ENCODE results near the gene ZFYVE26.
"Not testable (repeated sequence)": the region's sequence is repeated elsewhere in the genome, so short reads cannot be mapped to it uniquely, and the experiment has no call there.

ZFYVE26 gene

GRCh38 chr14:67722293-67722692, 94.1 kb downstream of the ZFYVE26 start:
- H3K4me1 ChIP-seq (ENCODE audit: insufficient read depth, low read length) = no peaks in the 10 kb centered on the region
- H3K9me3 ChIP-seq (ENCODE audit: control insufficient read depth, insufficient read depth, low read length) = no peaks in the 10 kb centered on the region
- H3K9ac ChIP-seq (ENCODE audit: low read depth, low read length) = peak overlapping the region; percentile 7; the same call in 1 of the 2 replicates
- H3K36me3 ChIP-seq (ENCODE audit: insufficient read depth, low read length) = no peaks in the 10 kb centered on the region

DNA sequence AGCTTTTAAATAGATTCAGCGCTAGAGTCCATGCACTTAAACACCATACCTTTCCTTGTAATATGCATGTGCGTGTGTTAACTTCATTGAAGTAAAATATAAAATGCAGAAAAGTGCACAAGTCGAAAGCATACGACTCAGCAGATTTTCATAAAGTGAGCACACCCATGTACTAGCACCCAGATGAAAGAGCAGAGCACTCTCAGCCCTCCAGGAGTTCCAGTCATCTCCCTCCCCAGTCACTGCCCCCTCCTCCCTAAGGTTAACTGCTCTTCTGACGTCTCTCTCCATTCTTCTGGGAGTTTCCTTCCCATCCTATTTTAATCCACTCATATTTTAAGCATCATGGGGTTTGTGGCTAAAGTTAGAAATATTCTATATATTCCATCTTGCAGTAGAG, 94.5 kb downstream of the ZFYVE26 start:
- Histone ChIP-seq H3K9me3 (ENCODE audit: control insufficient read depth, insufficient read depth, low read length) (no peaks in the 10 kb centered on the region), H3K36me3 (ENCODE audit: insufficient read depth, low read length) (no peaks in the 10 kb centered on the region), H3K9ac (ENCODE audit: low read depth, low read length) (no peak overlapping the region; the same call in 1 of the 2 replicates), H3K4me1 (ENCODE audit: insufficient read depth, low read length) (no peaks in the 10 kb centered on the region)

GRCh38 chr14:67719866-67720265, 96.5 kb downstream of the ZFYVE26 start:
- Histone ChIP-seq H3K36me3 (ENCODE audit: insufficient read depth, low read length) (no peaks in the 10 kb centered on the region), H3K4me1 (ENCODE audit: insufficient read depth, low read length) (no peaks in the 10 kb centered on the region), H3K9me3 (ENCODE audit: control insufficient read depth, insufficient read depth, low read length) (no peaks in the 10 kb centered on the region), H3K9ac (ENCODE audit: low read depth, low read length) (no peak overlapping the region)

GRCh38 chr14:67719385-67719784, 97.0 kb downstream of the ZFYVE26 start:
- not testable (repeated sequence) for H3K9ac ChIP-seq (ENCODE audit: low read depth, low read length); H3K4me1 ChIP-seq (ENCODE audit: insufficient read depth, low read length); H3K36me3 ChIP-seq (ENCODE audit: insufficient read depth, low read length); H3K9me3 ChIP-seq (ENCODE audit: control insufficient read depth, insufficient read depth, low read length)

DNA sequence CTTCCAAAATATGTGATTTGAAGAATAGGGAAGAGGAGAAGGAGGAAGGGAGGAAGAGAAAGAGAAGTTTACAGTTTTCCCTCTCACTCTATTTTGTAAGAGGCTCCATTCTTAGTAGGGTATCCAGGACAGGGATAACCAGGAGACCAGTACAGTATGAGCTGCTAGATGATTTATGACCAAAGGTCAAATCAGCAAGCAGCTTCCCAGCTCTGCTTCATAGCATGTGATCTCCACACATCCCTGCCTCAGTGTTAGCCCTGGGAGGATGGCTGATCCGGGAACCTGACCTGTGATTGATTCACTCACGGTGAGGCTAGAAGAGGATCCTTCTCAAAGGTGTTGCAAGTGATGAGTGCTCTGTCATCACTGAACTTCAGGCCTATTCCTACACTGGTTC, 98.1 kb downstream of the ZFYVE26 start:
- H3K36me3 ChIP-seq (ENCODE audit: insufficient read depth, low read length) = no peaks in the 10 kb centered on the region
- no peaks in the 10 kb centered on the region for H3K4me1 ChIP-seq (ENCODE audit: insufficient read depth, low read length)
- no peaks in the 10 kb centered on the region for H3K9me3 ChIP-seq (ENCODE audit: control insufficient read depth, insufficient read depth, low read length)
- no peak overlapping the region for H3K9ac ChIP-seq (ENCODE audit: low read depth, low read length)

- H3K9ac ChIP-seq (ENCODE audit: low read depth, low read length) = no peak overlapping the region
- no peaks in the 10 kb centered on the region for H3K36me3 ChIP-seq (ENCODE audit: insufficient read depth, low read length)
- peaks cover 2% of the 10 kb centered on the region; the same call in 1 of the 2 replicates for H3K9me3 ChIP-seq (ENCODE audit: control insufficient read depth, insufficient read depth, low read length)
- no peaks in the 10 kb centered on the region for H3K4me1 ChIP-seq (ENCODE audit: insufficient read depth, low read length)
Measured at GRCh38 chr14:67717048-67717447, 99.3 kb downstream of the ZFYVE26 start.

DNA sequence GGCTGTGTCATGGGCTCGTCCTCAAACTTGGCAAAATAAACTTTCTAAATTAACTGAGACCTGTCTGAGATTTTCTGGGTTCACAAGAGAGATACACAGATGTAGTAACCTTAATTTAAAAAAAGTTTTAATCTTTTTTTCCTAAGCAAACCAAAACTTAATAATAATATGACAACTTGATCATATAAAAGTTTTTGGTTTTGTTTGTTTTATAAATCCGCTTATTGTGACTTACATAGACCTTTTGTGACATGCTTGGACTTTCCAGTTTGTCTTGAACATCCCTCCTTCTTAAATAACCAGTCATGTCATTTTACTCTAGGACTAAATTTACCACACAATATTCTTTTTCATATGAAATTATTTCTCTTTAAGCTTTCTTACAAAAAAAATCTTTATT, 106.2 kb downstream of the ZFYVE26 start:
- peaks cover 19% of the 10 kb centered on the region for H3K9me3 ChIP-seq (ENCODE audit: control insufficient read depth, insufficient read depth, low read length)
- no peaks in the 10 kb centered on the region for H3K36me3 ChIP-seq (ENCODE audit: insufficient read depth, low read length)
- H3K9ac ChIP-seq (ENCODE audit: low read depth, low read length) = no peak overlapping the region
- H3K4me1 ChIP-seq (ENCODE audit: insufficient read depth, low read length) = no peaks in the 10 kb centered on the region

DNA sequence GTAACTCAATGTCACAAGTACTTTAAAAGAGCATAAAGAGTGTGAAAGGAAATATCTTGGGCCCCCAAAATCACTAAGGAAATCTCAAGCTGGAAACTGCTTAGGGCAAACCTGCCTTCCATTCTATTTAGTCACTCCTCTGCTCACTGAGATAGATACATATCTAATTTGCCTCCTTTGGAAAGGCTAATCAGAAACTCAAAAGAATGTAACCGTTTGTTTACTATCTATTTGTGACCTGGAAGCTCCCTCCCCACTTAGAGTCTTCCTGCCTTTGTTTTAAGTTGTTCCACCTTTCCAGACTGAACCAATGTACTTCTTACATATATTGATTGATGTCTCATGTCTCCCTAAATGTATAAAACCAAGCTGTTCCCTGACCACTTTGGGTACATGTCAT, 106.6 kb downstream of the ZFYVE26 start:
- not testable (repeated sequence) for H3K36me3 ChIP-seq (ENCODE audit: insufficient read depth, low read length); H3K9ac ChIP-seq (ENCODE audit: low read depth, low read length); H3K4me1 ChIP-seq (ENCODE audit: insufficient read depth, low read length)
- H3K9me3 ChIP-seq (ENCODE audit: control insufficient read depth, insufficient read depth, low read length) = peaks cover 19% of the 10 kb centered on the region

- peaks cover 19% of the 10 kb centered on the region for H3K9me3 ChIP-seq (ENCODE audit: control insufficient read depth, insufficient read depth, low read length)
- H3K9ac ChIP-seq (ENCODE audit: low read depth, low read length); H3K36me3 ChIP-seq (ENCODE audit: insufficient read depth, low read length); H3K4me1 ChIP-seq (ENCODE audit: insufficient read depth, low read length): not testable (repeated sequence)
Measured at GRCh38 chr14:67709346-67709745, 107.0 kb downstream of the ZFYVE26 start.

DNA sequence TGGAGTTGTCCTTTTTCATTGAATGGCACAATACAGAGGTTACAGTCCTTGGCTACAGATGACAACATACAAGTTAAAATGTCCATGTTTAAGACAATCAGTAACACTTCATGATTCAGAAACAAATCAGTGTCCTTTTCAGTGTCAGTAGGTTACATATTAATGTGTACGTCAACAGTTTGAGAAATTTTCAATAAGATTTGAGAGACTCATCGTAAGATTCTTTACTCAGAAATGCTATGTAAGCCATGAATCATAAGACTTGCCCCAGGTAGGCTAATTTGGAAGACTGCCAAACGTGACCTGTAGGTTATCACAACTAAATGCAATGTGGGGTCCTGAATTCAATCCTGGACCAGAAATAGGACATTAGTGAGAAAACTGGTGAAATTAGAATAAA, 111.2 kb downstream of the ZFYVE26 start:
- H3K4me1 ChIP-seq (ENCODE audit: insufficient read depth, low read length) = no peaks in the 10 kb centered on the region
- H3K36me3 ChIP-seq (ENCODE audit: insufficient read depth, low read length) = no peaks in the 10 kb centered on the region
- H3K9me3 ChIP-seq (ENCODE audit: control insufficient read depth, insufficient read depth, low read length) = peaks cover 14% of the 10 kb centered on the region
- no peak overlapping the region for H3K9ac ChIP-seq (ENCODE audit: low read depth, low read length)

DNA sequence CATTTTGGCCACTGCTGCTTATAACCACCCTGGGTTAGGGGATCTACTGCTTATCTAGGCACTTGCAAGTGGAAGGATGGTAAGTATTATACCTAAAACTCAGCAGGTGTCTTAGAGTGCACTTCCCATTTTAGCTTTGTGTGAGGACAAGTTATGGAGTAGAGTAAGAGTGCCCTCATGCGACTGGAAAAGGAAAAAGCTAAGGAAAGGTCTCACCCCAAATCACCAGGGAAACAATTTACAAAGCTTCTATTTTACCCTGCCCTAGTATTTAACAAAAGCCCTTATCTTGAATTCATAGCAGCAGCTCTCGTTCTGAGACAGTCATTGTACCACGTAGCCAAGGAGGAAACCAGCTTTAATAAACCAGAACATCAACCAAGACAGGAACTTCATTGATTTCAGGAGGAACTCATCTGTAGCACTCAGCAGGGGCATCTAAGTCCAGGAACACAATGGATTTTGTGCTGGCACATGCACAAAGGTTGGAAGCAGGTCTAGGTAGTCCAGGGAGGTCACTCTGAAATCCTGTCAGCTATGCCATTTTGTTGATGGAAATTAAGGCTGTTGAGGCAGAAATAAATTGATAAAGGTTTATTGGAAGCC, 111.8 kb downstream of the ZFYVE26 start:
- Histone ChIP-seq H3K4me1 (ENCODE audit: insufficient read depth, low read length) (no peaks in the 10 kb centered on the region), H3K9me3 (ENCODE audit: control insufficient read depth, insufficient read depth, low read length) (peaks cover 11% of the 10 kb centered on the region; the same call in 1 of the 2 replicates), H3K36me3 (ENCODE audit: insufficient read depth, low read length) (no peaks in the 10 kb centered on the region), H3K9ac (ENCODE audit: low read depth, low read length) (no peak overlapping the region)

- H3K9ac ChIP-seq (ENCODE audit: low read depth, low read length) = no peak overlapping the region
- no peaks in the 10 kb centered on the region for H3K4me1 ChIP-seq (ENCODE audit: insufficient read depth, low read length)
- no peaks in the 10 kb centered on the region for H3K36me3 ChIP-seq (ENCODE audit: insufficient read depth, low read length)
- H3K9me3 ChIP-seq (ENCODE audit: control insufficient read depth, insufficient read depth, low read length) = peaks cover 7% of the 10 kb centered on the region; the same call in 1 of the 2 replicates
Measured at GRCh38 chr14:67703997-67704396, 112.4 kb downstream of the ZFYVE26 start.

- not testable (repeated sequence) for H3K4me1 ChIP-seq (ENCODE audit: insufficient read depth, low read length); H3K36me3 ChIP-seq (ENCODE audit: insufficient read depth, low read length); H3K9ac ChIP-seq (ENCODE audit: low read depth, low read length); H3K9me3 ChIP-seq (ENCODE audit: control insufficient read depth, insufficient read depth, low read length)
Measured at GRCh38 chr14:67701492-67701891, 114.9 kb downstream of the ZFYVE26 start, which contains the start of gene RDH12. RDH12 (plus strand) TSS chr14:67701886; CDS start chr14:67722643, 20,757 bp downstream.

GRCh38 chr14:67698179-67698578, 118.2 kb downstream of the ZFYVE26 start:
- no peaks in the 10 kb centered on the region; the same call in 1 of the 2 replicates for H3K4me1 ChIP-seq (ENCODE audit: insufficient read depth, low read length)
- H3K9me3 ChIP-seq (ENCODE audit: control insufficient read depth, insufficient read depth, low read length) = no peaks in the 10 kb centered on the region
- H3K36me3 ChIP-seq (ENCODE audit: insufficient read depth, low read length) = no peaks in the 10 kb centered on the region
- no peak overlapping the region for H3K9ac ChIP-seq (ENCODE audit: low read depth, low read length)

- peaks cover 5% of the 10 kb centered on the region; the same call in 1 of the 2 replicates for H3K36me3 ChIP-seq (ENCODE audit: insufficient read depth, low read length)
- no peak overlapping the region for H3K9ac ChIP-seq (ENCODE audit: low read depth, low read length)
- no peaks in the 10 kb centered on the region for H3K9me3 ChIP-seq (ENCODE audit: control insufficient read depth, insufficient read depth, low read length)
- H3K4me1 ChIP-seq (ENCODE audit: insufficient read depth, low read length) = no peaks in the 10 kb centered on the region; the same call in 1 of the 2 replicates
Measured at GRCh38 chr14:67697006-67697405, 119.4 kb downstream of the ZFYVE26 start.
